Measurements from ENCODE around the gene FNIP2. TPM values are rescaled to one million over a fixed set of nuclear protein-coding genes. Genes with fewer than 3 reads are reported as not detected.
"Not testable (repeated sequence)": the region's sequence is repeated elsewhere in the genome, so short reads cannot be mapped to it uniquely, and the experiment has no call there.

FNIP2 gene
- total and polyA plus RNA-seq, 7 donors = 15.6 to 92.1 (median 33.3) TPM

DNA sequence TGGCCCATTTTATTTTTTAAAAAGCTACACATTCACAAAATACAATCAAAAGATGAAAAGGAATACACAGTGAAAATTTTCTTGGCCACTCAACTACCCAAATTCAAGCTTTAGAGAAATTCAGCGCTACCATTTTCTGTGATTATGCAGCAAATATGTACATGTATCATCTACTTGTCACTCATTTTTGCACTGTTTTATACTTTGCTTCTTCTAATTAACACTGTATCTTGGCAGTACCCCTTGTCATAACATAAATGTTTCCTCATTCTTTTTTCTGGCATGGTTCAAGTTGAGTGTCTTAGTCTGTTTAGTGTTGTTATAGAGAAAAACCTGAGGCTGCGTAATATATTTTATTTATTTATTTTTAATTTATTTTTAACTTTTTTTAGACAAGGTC lies 30.0 kb upstream of the FNIP2 start:
- no peak for DNase-seq
- TF ChIP-seq CTCF (IDR thresholded peaks at IDR 0.05) = no peak
- Histone ChIP-seq H3K9me3 (no peaks in the 10 kb centered on the region), H3K36me3 (ENCODE audit: insufficient read depth in 1 of 2, low read depth in 1 of 2) (no peaks in the 10 kb centered on the region), H3K27me3 (ENCODE audit: insufficient read depth in 3 of 3, low read length in 2 of 3) (no peaks in the 10 kb centered on the region), H3K27ac (no peak overlapping the region), H3K4me3 (no peak overlapping the region), H3K4me1 (no peaks in the 10 kb centered on the region)
- intact Hi-C loops (cut with DNase I) = loop anchor here in 1 of 2 donors (10.0 kb wide), 1 partner anchor 436 kb away; no protein-coding TSS in a partner anchor
- no peak for ATAC-seq
- 97% methylated on average over 2 of the region's 2 CpGs for WGBS, 3 donors

GRCh38 chr4:158739600-158739999 lies 29.2 kb upstream of the FNIP2 start:
- Histone ChIP-seq H3K4me1 (no peaks in the 10 kb centered on the region), H3K4me3 (no peak overlapping the region), H3K27ac (no peak overlapping the region), H3K27me3 (ENCODE audit: insufficient read depth in 3 of 3, low read length in 2 of 3) (no peaks in the 10 kb centered on the region), H3K9me3 (no peaks in the 10 kb centered on the region), H3K36me3 (ENCODE audit: insufficient read depth in 1 of 2, low read depth in 1 of 2) (no peaks in the 10 kb centered on the region)
- intact Hi-C loops (cut with DNase I) = loop anchor here in 1 of 2 donors (10.0 kb wide), 1 partner anchor 435 kb away; no protein-coding TSS in a partner anchor
- TF ChIP-seq CTCF (IDR thresholded peaks at IDR 0.05) = no peak
- no peak for ATAC-seq
- DNase-seq = no peak
- WGBS, 3 donors = 87 to 92% (median 88%) methylated on average over 2 of the region's 2 CpGs

- no peak for TF ChIP-seq CTCF (IDR thresholded peaks at IDR 0.05)
- no peak overlapping the region for H3K27ac ChIP-seq
- H3K4me3 ChIP-seq = no peak overlapping the region
- H3K4me1 ChIP-seq = no peaks in the 10 kb centered on the region
- no peaks in the 10 kb centered on the region for H3K27me3 ChIP-seq (ENCODE audit: insufficient read depth in 3 of 3, low read length in 2 of 3)
- DNase-seq (no peak), ATAC-seq (no peak)
- no peaks in the 10 kb centered on the region for H3K36me3 ChIP-seq (ENCODE audit: insufficient read depth in 1 of 2, low read depth in 1 of 2)
- WGBS, 3 donors = 80 to 87% (median 83%) methylated on average over 3 of the region's 3 CpGs
- no peaks in the 10 kb centered on the region for H3K9me3 ChIP-seq
- intact Hi-C loops (cut with DNase I) = no loop called here
Observed at GRCh38 chr4:158741326-158742021, 27.4 kb upstream of the FNIP2 start.

- H3K27me3 ChIP-seq (ENCODE audit: insufficient read depth in 3 of 3, low read length in 2 of 3); H3K27ac ChIP-seq; DNase-seq; H3K4me3 ChIP-seq; H3K9me3 ChIP-seq; H3K4me1 ChIP-seq; H3K36me3 ChIP-seq (ENCODE audit: insufficient read depth in 1 of 2, low read depth in 1 of 2); intact Hi-C loops (cut with DNase I); ATAC-seq: not testable (repeated sequence)
- 97 to 100% (median 100%) methylated on average over 11 to 31 of the region's 31 CpGs for WGBS, 3 donors
Observed at GRCh38 chr4:158746537-158746936, 22.3 kb upstream of the FNIP2 start.

- Histone ChIP-seq H3K27me3 (ENCODE audit: insufficient read depth in 3 of 3, low read length in 2 of 3) (no peaks in the 10 kb centered on the region), H3K36me3 (ENCODE audit: insufficient read depth in 1 of 2, low read depth in 1 of 2) (no peaks in the 10 kb centered on the region), H3K9me3 (no peaks in the 10 kb centered on the region), H3K27ac (no peak overlapping the region), H3K4me1 (no peaks in the 10 kb centered on the region), H3K4me3 (no peak overlapping the region)
- DNase-seq = no peak
- TF ChIP-seq CTCF (IDR thresholded peaks at IDR 0.05) = no peak
- no peak for ATAC-seq
- 73 to 78% (median 74%) methylated on average over 3 of the region's 3 CpGs for WGBS, 3 donors
- intact Hi-C loops (cut with DNase I) = no loop called here
Observed at GRCh38 chr4:158750379-158750778, 18.4 kb upstream of the FNIP2 start.
